Choroid plexus epithelial cell (primary cell): ENCODE data around the gene RENBP.

Source experiments
- DNase-seq: peaks from one replicate; pipeline ENCODE4 v3.0.0-alpha.2; 2010; ENCODE audit warnings: low read depth
- H3K4me3 ChIP-seq: 2 replicates; pipeline ENCODE4 v1.5.1; 2011; ENCODE audit warnings: low read depth, mild to moderate bottlenecking, control low read depth, low read length, moderate library complexity
- CTCF ChIP-seq: conservative IDR thresholded peaks from 2 replicates; pipeline ENCODE4 v1.5.1; 2011; ENCODE audit warnings: low read depth, mild to moderate bottlenecking, control low read depth, inconsistent platforms, low read length, moderate library complexity

The RENBP gene

GRCh38 chrX:153941336-153942252 is 2.8 kb downstream of the RENBP start:
- no peak for TF ChIP-seq CTCF
- H3K4me3 ChIP-seq, result no peak overlapping the region
- no peak for DNase-seq

GRCh38 chrX:153939573-153939972 is 4.9 kb downstream of the RENBP start:
- H3K4me3 ChIP-seq, result no peak overlapping the region
- no peak for TF ChIP-seq CTCF
- DNase-seq, result no peak

- peak; percentile 2 for TF ChIP-seq CTCF
Measured at GRCh38 chrX:153938226-153938786, 6.1 kb downstream of the RENBP start.

GRCh38 chrX:153937056-153937455 is 7.4 kb downstream of the RENBP start:
- DNase-seq, result no peak
- H3K4me3 ChIP-seq, result no peak overlapping the region
- no peak for TF ChIP-seq CTCF

More at GRCh38 chrX:153938226-153938786, 6.1 kb downstream of the RENBP start:
- H3K4me3 ChIP-seq, result no peak overlapping the region
- no peak for DNase-seq

- no peak for DNase-seq
- H3K4me3 ChIP-seq, result peak overlapping the region; percentile 41
- no peak for TF ChIP-seq CTCF
Measured at GRCh38 chrX:153935326-153935851, 9.1 kb downstream of the RENBP start.

GRCh38 chrX:153934762-153935325 is 9.6 kb downstream of the RENBP start, which contains the start of gene NAA10:
Gene NAA10 (minus strand): TSS chrX:153935037. CDS start chrX:153934904, 133 bp downstream.
- peak; percentile 69 for DNase-seq
- TF ChIP-seq CTCF, result no peak

More at GRCh38 chrX:153934762-153935325, 9.6 kb downstream of the RENBP start, which contains the start of gene NAA10:
- peak within 1 kb of the TSS; percentile 70 for H3K4me3 ChIP-seq
